Stomach smooth muscle (tissue), 2 donors: ENCODE measurements around the gene RTN4R.
A peak's percentile ranks its signal among the peaks of the same experiment; 100 is the strongest.

Experiments used
- H3K27ac ChIP-seq: one replicate; pipeline ENCODE4 v1.7.0; 2013; ENCODE audit warnings: mild to moderate bottlenecking, low read length, inconsistent platforms
- H3K27me3 ChIP-seq, 2 donors: one replicate each; pipeline ENCODE4 v1.7.0; 2013; ENCODE audit warnings: low read length in 2 of 2; ENCODE audit not compliant: insufficient read depth in 2 of 2, control insufficient read depth in 1 of 2
- H3K36me3 ChIP-seq, 2 donors: one replicate each; pipeline ENCODE4 v1.7.0; 2013; ENCODE audit warnings: low read length in 2 of 2; ENCODE audit not compliant: control insufficient read depth in 2 of 2, insufficient read depth in 2 of 2
- H3K4me1 ChIP-seq: one replicate; pipeline ENCODE4 v1.7.0; 2013; ENCODE audit warnings: low read length; ENCODE audit not compliant: control insufficient read depth, insufficient read depth
- H3K4me3 ChIP-seq, 2 donors: one replicate each; pipeline ENCODE4 v1.7.0; 2013; ENCODE audit warnings: low read length in 2 of 2
- H3K9ac ChIP-seq, 2 donors: one replicate each; pipeline ENCODE4 v1.7.0; 2013; ENCODE audit warnings: low read length in 2 of 2, mild to moderate bottlenecking in 1 of 2
- H3K9me3 ChIP-seq, 2 donors: one replicate each; pipeline ENCODE4 v1.7.0; 2013; ENCODE audit warnings: low read length in 2 of 2; ENCODE audit not compliant: control insufficient read depth in 2 of 2
- donor health status: healthy.
- donor health status: Pancreatic carcinoma.

The RTN4R gene

GRCh38 chr22:20243176-20243536, 25.0 kb downstream of the RTN4R start:
- no peak overlapping the region for H3K27ac ChIP-seq
- H3K9ac ChIP-seq = no peak overlapping the region
- H3K27me3 ChIP-seq = no peaks in the 10 kb centered on the region
- H3K4me3 ChIP-seq = peak overlapping the region in 1 of 2 donors; percentile 15
- peaks cover 27% of the 10 kb centered on the region for H3K4me1 ChIP-seq
- no peaks in the 10 kb centered on the region for H3K36me3 ChIP-seq
- no peaks in the 10 kb centered on the region for H3K9me3 ChIP-seq

GRCh38 chr22:20242393-20243175, 25.5 kb downstream of the RTN4R start:
- H3K27ac ChIP-seq = no peak overlapping the region
- no peaks in the 10 kb centered on the region for H3K9me3 ChIP-seq
- no peak overlapping the region for H3K4me3 ChIP-seq
- no peak overlapping the region for H3K9ac ChIP-seq
- no peaks in the 10 kb centered on the region for H3K27me3 ChIP-seq
- peaks cover 29% of the 10 kb centered on the region for H3K4me1 ChIP-seq
- H3K36me3 ChIP-seq = no peaks in the 10 kb centered on the region

- H3K4me1 ChIP-seq = peaks cover 31% of the 10 kb centered on the region
Observed at GRCh38 chr22:20241579-20242392, 26.3 kb downstream of the RTN4R start.

GRCh38 chr22:20240900-20241299, 27.2 kb downstream of the RTN4R start:
- Histone ChIP-seq H3K4me3 (no peak overlapping the region), H3K4me1 (peaks cover 31% of the 10 kb centered on the region), H3K27ac (no peak overlapping the region), H3K9ac (no peak overlapping the region), H3K36me3 (no peaks in the 10 kb centered on the region), H3K9me3 (no peaks in the 10 kb centered on the region), H3K27me3 (no peaks in the 10 kb centered on the region)

More at GRCh38 chr22:20241579-20242392, 26.3 kb downstream of the RTN4R start:
- Histone ChIP-seq H3K9ac (no peak overlapping the region), H3K36me3 (no peaks in the 10 kb centered on the region), H3K9me3 (no peaks in the 10 kb centered on the region), H3K27me3 (no peaks in the 10 kb centered on the region), H3K27ac (no peak overlapping the region), H3K4me3 (no peak overlapping the region)

GRCh38 chr22:20240447-20240764, 27.7 kb downstream of the RTN4R start:
- Histone ChIP-seq H3K9ac (no peak overlapping the region), H3K36me3 (no peaks in the 10 kb centered on the region), H3K4me1 (peaks cover 31% of the 10 kb centered on the region), H3K9me3 (no peaks in the 10 kb centered on the region), H3K27me3 (no peaks in the 10 kb centered on the region), H3K4me3 (no peak overlapping the region), H3K27ac (no peak overlapping the region)

GRCh38 chr22:20239676-20240446, 28.3 kb downstream of the RTN4R start:
- Histone ChIP-seq H3K9me3 (no peaks in the 10 kb centered on the region), H3K36me3 (no peaks in the 10 kb centered on the region), H3K4me1 (peaks cover 31% of the 10 kb centered on the region), H3K9ac (no peak overlapping the region), H3K27me3 (no peaks in the 10 kb centered on the region), H3K27ac (no peak overlapping the region), H3K4me3 (no peak overlapping the region)

GRCh38 chr22:20238901-20239675, 29.0 kb downstream of the RTN4R start:
- H3K36me3 ChIP-seq = no peaks in the 10 kb centered on the region
- H3K9me3 ChIP-seq = no peaks in the 10 kb centered on the region
- H3K4me1 ChIP-seq = peaks cover 31% of the 10 kb centered on the region
- no peaks in the 10 kb centered on the region for H3K27me3 ChIP-seq
- H3K27ac ChIP-seq = no peak overlapping the region
- no peak overlapping the region for H3K4me3 ChIP-seq
- peak overlapping the region in 1 of 2 donors; percentile 15 for H3K9ac ChIP-seq

GRCh38 chr22:20238536-20238900, 29.6 kb downstream of the RTN4R start:
- Histone ChIP-seq H3K9me3 (no peaks in the 10 kb centered on the region), H3K27ac (no peak overlapping the region), H3K9ac (no peak overlapping the region), H3K27me3 (no peaks in the 10 kb centered on the region), H3K4me1 (peaks cover 28% of the 10 kb centered on the region), H3K36me3 (no peaks in the 10 kb centered on the region), H3K4me3 (no peak overlapping the region)

GRCh38 chr22:20237480-20238440, 30.4 kb downstream of the RTN4R start:
- no peak overlapping the region for H3K27ac ChIP-seq
- no peak overlapping the region for H3K4me3 ChIP-seq
- H3K27me3 ChIP-seq = no peaks in the 10 kb centered on the region
- H3K9ac ChIP-seq = no peak overlapping the region
- H3K9me3 ChIP-seq = no peaks in the 10 kb centered on the region
- H3K36me3 ChIP-seq = no peaks in the 10 kb centered on the region
- H3K4me1 ChIP-seq = peaks cover 21% of the 10 kb centered on the region
